Stimulated activated CD4-positive, alpha-beta T cell treated with anti-CD3 and anti-CD28 coated beads, TNF-alpha, amount 100 ng/mL, for 4 hours (primary cell): ENCODE data around the gene ABL1.

Source experiments
- DNase-seq, 3 experiments: peaks; one replicate each; pipeline ENCODE4 v3.0.0-alpha.2; 2020; ENCODE audit warnings: low read depth in 3 of 3

Gene ABL1

DNA sequence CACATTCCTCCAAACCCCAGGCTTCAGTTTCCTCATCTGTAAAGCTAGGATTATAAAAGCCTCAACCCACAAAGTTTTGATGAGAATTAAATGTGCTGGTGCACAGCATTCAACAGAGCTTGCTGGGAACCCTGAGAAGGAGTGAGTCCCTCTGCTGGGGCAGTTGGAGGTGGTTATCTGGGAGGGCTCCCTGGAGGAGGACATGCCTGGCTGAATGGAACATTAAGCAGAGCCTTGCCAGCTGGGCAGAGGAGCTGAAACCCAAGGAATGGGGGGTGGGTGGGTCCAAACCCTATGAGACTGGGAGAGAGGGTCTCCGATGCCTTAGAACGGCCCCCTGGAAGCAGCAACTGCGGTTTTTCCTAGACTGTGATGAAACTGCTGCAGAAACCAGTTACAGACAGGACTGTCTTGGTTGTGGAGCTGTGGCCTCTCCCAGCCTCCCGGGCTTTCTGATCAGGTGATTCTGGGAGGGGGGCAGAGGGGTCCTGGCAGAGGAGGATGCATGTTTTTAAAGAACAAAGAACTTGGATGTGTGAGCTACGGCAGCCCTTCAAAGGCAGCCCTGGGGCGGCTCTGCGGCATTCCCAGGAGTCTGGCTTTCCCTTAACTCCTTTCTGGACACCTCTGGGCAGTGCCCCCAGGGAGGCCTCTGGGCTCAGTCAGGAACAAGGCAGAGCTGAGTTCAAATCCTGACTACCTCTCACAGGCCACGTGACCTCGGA is 83.2 kb downstream of the ABL1 start:
- no peak for DNase-seq

GRCh38 chr9:130918826-130919558 is 83.9 kb downstream of the ABL1 start:
- no peak for DNase-seq

GRCh38 chr9:130919559-130920145 is 84.6 kb downstream of the ABL1 start:
- DNase-seq = no peak

- no peak for DNase-seq
Measured at GRCh38 chr9:130920233-130920632, 85.2 kb downstream of the ABL1 start.

- DNase-seq = no peak
Measured at GRCh38 chr9:130920762-130921299, 85.8 kb downstream of the ABL1 start.

GRCh38 chr9:130921300-130921988 is 86.4 kb downstream of the ABL1 start:
- no peak for DNase-seq

- DNase-seq = no peak
Measured at GRCh38 chr9:130921989-130922892, 87.2 kb downstream of the ABL1 start.

GRCh38 chr9:130922893-130923610 is 88.0 kb downstream of the ABL1 start:
- DNase-seq = no peak

GRCh38 chr9:130923611-130924447 is 88.8 kb downstream of the ABL1 start:
- DNase-seq = no peak

DNA sequence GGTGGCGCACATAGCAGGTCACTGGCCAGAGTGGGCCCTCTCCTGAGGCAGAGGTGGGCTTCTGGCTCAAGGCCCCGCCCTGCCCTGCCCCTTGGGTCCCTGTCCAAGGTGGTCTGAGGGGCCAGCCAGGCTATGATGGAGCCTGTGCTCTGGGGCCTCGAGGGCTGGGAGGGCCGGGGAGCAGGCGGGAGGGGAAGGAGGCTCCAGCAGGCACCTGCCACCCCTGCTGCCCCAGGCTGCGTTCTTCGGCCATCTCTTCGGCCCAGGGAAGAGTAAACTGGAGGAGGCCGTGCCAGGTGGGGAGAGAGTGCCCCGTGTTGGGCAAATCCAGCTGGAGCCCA is 89.4 kb downstream of the ABL1 start:
- no peak for DNase-seq

DNA sequence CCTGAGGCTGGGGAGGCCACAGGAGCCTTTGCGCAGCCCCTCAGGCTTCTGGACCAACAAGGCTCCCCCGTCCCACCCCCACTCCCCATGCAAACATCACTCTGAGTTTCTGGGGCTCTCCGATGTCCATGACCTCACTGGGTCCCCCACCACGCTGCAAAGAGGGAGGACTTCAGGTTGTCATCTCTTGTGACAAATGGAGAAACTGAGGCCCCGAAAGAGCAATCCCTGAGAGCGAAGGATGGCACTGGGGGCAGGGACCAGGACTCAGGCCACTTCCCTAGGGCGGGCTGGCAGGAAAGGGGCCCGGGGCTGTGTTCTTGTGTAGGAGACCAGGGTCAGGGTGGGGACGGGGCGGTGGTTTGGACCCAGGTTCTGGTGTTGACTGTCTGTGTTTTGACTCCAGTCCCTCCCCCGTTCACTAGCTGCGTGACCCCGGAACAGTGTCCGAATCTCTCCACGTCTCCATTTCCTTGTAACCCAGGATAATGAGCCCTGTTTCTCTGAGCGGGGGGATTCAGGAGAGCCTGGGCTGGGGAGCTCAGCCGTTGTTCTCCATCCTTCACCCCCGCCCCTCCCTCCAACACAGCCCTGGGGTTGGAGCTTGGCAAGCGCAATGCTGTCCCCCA is 90.1 kb downstream of the ABL1 start:
- no peak for DNase-seq

DNA sequence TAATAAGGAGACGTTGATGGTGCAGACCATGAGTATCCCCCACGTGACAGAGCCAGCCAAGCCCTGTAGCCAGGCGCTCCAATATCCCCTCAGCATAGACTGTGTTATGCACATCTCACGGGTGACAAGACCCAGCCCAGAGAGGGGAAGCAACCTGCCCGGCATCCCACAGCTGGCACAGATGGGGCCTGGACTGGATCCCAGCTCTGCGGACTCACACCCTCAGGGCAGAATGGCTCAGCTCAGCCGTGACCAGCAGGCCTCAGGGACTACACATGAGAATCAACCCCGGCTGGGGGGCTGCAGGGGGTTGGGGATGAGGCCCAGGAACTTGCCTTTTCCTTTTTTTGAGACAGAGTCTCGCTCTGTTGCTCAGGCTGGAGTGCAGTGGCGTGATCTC is 92.3 kb downstream of the ABL1 start:
- no peak for DNase-seq

DNA sequence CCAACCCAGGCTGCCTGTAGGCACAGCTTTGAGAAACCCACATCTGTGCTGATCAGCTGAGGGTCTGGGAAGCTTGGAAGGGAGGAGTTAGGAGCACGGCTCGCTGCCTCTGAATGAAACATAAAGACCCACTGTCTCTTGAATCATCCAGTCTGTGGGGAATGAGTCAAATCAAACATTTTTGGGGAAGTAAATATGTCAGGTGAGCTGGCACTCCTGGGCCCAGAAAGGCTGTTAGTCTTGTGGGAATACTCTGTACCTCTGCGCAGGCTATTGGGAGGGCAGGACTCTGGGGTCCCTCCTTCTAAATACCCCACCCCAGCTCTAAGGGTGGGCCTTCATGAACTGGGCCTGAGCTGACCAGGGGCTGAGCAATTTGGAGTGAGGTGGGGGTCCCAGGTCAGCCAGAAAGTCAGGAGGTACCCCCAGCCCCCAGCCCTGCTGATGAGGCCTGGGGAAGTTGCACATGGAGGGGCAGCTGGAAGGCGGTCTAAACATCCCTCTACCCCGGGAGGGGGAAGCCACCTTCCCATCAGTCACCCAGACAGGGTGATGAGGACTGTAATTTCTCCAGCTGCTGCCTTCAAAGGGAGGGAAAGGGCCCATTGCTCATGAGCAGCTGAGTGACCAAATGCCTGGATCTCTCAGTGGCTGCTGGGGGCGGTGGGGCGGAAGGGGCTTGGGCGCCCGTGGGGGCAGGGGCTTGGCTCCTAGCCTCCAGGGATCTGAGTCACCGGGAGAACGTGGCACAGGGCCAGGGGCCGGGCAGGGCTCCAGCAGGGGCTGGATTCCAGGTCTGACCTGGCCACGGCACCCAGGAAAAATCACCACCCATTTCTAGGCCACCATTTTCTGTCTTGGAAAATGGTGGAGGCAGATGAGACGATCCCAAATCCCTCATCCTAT is 93.2 kb downstream of the ABL1 start:
- no peak for DNase-seq

DNA sequence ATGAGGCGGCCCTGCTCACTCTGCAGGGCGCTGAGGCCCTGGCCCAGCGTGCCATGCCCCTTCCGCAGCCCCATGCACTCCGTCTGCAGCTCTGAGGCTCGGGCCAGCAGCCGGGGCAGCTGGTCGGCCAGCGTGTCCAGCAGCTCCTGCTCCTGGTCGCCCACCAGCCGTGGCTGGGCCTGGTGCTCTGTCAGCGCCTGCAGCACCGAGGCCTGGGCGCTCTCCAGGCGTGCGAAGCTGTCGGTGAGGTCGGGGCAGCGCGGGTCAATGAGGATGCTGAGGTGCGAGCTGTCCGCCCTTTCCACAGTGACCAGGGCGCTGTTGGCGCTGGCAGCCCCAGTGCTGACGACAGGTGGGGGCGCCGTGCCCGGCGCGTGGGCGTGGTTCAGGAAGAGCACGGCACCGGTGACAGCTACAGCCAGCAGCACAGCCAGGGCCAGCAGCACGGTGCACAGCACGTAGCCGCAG is 94.6 kb downstream of the ABL1 start:
- no peak for DNase-seq

GRCh38 chr9:130930132-130930803 is 95.2 kb downstream of the ABL1 start:
- no peak for DNase-seq

GRCh38 chr9:130930804-130931349 is 95.8 kb downstream of the ABL1 start:
- no peak for DNase-seq
